K562 (cell line): ENCODE measurements around the gene TIGD7. TPM values are rescaled to one million over a fixed set of nuclear protein-coding genes. Genes with fewer than 3 reads are reported as not detected.

Experiments used
- ATF4 ChIP-seq: fragments of 450-650 bp; formaldehyde crosslinking; IDR thresholded peaks from 2 replicates; pipeline ENCODE4 v1.4.0; 2022; ENCODE audit warnings: mild to moderate bottlenecking, moderate library complexity
- CBX5 ChIP-seq: IDR thresholded peaks from 2 replicates; pipeline ENCODE4 v1.6.1; 2014; ENCODE audit warnings: low read depth, borderline replicate concordance
- ETS2 ChIP-seq: IDR thresholded peaks from 2 replicates; pipeline ENCODE4 v1.6.1; 2016; ENCODE audit warnings: borderline replicate concordance, missing genetic modification characterization, mild to moderate bottlenecking, moderate library complexity, missing compliant biosample characterization; ENCODE audit not compliant: poor library complexity, severe bottlenecking
- FOSL1 ChIP-seq: fragments of 200-800 bp; sonication (Bioruptor generic); conservative IDR thresholded peaks from 2 replicates; pipeline ENCODE4 v1.6.1; 2016; ENCODE audit warnings: missing genetic modification characterization, missing compliant biosample characterization
- JUN ChIP-seq, 2 experiments: sonication (generic) in 1 of 2; formaldehyde crosslinking in 1 of 2; IDR thresholded peaks; 2 replicates each; pipeline versions ENCODE4 v1.6.1 to v1.8.0; 2012 to 2022; ENCODE audit warnings: borderline replicate concordance in 2 of 2, mild to moderate bottlenecking in 2 of 2, improper control_type of control experiment in 1 of 2, low read depth in 1 of 2, low read length in 1 of 2, missing genetic modification reagents in 1 of 2
- PHF8 ChIP-seq: fragments of 200-600 bp; sonication (generic); IDR thresholded peaks from 2 replicates; pipeline ENCODE4 v1.6.1; 2012; ENCODE audit warnings: mixed run types, mild to moderate bottlenecking, inconsistent platforms, low read length, moderate library complexity, borderline replicate concordance
- PREB ChIP-seq: sonication (generic); formaldehyde crosslinking; IDR thresholded peaks from 2 replicates; pipeline ENCODE4 v1.8.1; 2023; ENCODE audit warnings: mild to moderate bottlenecking, missing genetic modification reagents
- SRSF7 ChIP-seq: fragments of 200-400 bp; formaldehyde crosslinking; optimal IDR thresholded peaks from 2 replicates; pipeline ENCODE3; 2017; ENCODE audit warnings: mild to moderate bottlenecking, low read depth, low read length
- TGIF2 ChIP-seq: sonication (generic); formaldehyde crosslinking; IDR thresholded peaks from 2 replicates; pipeline ENCODE4 v1.8.1; 2022; ENCODE audit warnings: mild to moderate bottlenecking, missing genetic modification reagents, moderate library complexity
- USF2 ChIP-seq: sonication (generic); formaldehyde crosslinking; IDR thresholded peaks from 2 replicates; pipeline ENCODE4 v1.5.0; 2020; ENCODE audit warnings: missing genetic modification reagents
- ZFP36 ChIP-seq: fragments of 150-350 bp; IDR thresholded peaks from 2 replicates; pipeline ENCODE4 v1.6.1; 2018; ENCODE audit warnings: low read length, low read depth; ENCODE audit not compliant: partially characterized antibody
- ZNF124 ChIP-seq: sonication (generic); formaldehyde crosslinking; IDR thresholded peaks from 2 replicates; pipeline ENCODE4 v1.8.1; 2022; ENCODE audit warnings: missing genetic modification reagents
- ZNF395 ChIP-seq: fragments of 200-800 bp; sonication (Bioruptor generic); IDR thresholded peaks from 2 replicates; pipeline ENCODE4 v1.6.1; 2017; ENCODE audit warnings: missing genetic modification characterization, missing compliant biosample characterization
- polyA plus RNA-seq, 8 experiments: library from polyadenylated mRNA; depleted of rRNA in 4 of 8; stranded (reverse) in 5 of 8; unstranded in 3 of 8; fragments of >200 nt; fragmentation: Nextera tagmentation in 2 of 8; fragmentation: Illumina TruSeq in 1 of 8; extraction: Ambion mirVana in 2 of 8; extraction: Trizol in 1 of 8; gene quantifications; 2 replicates each; pipeline versions ENCODE4 v1.2.1 to v1.2.3, GENCODE V29; 2011 to 2014; ENCODE audit warnings: inconsistent platforms in 1 of 8, missing spikeins in 1 of 8
- total RNA-seq, 7 experiments: library from RNA; depleted of rRNA in 6 of 7; stranded (reverse); fragments of >200 nt in 6 of 7; fragmentation: Illumina TruSeq in 2 of 7; extraction: Trizol in 2 of 7; gene quantifications; 2 replicates each; pipeline versions ENCODE4 v1.2.1 to v1.2.3, GENCODE V29; 2011 to 2021; ENCODE audit warnings: low replicate concordance in 1 of 7
- TF ChIP-seq, protein P1 (sequence below): fragments of 250-450 bp; sonication (Bioruptor Pico); IDR thresholded peaks from 2 replicates; pipeline ENCODE4 v1.4.0; 2020; ENCODE audit warnings: mild to moderate bottlenecking, moderate library complexity, borderline replicate concordance

Gene TIGD7
- total and polyA plus RNA-seq, 9 of the 15 experiments (the other 6 are each of a cell fraction or from before 2014, with no cell fraction given), result 0.84 to 10.7 (median 6.7) TPM

DNA sequence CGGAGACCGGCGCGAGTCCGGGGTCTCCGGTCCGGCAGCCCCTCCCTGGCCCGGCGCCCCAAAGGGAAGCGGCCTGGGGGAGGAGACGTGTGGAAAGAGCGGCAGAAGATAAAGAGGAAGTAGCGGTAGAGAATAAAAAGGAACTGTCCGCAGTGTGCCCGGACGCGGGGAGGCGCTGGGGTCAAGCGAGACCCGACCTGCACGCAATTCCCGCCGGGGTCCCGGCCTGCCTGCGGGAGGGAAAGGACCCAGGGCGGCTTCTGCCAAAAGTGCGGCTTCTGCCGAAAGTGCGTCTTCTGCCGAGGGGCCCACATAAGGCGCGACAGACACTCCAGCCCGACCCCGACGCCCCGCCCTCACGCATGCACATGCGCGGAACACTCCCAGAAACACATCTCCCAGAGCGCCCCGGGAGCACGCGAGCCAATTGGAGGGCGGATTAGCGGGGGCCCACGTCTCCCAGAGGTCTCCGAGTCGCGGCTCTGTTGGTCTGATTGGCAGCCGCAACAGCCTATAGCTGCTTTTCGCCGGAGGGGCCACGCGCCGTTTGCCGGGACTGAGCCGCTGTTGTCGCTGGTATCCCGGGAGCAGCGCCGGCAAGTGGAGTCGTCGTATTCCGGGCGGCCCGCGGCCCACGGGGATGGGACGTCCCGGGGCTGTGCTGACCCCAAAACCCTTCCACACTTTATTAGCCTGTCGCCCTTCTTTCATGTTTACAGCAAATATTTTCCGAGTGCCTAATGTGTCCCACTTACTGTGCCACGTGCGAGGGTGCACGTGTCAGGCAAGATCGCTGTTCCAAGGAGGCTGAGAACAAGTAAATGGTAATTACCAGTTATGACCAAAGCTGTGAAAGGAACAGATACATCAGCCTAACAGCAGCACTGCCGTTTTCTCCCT is 40.8 kb downstream of the TIGD7 start (continued):
- TF ChIP-seq SRSF7, result no peak
- TF ChIP-seq ZNF395, result peak; percentile 81; the same call in 1 of the 2 replicates
- peak; percentile 47 for TF ChIP-seq USF2
- TF ChIP-seq JUN (IDR thresholded peaks at IDR 0.05; ENCODE audit: borderline replicate concordance, low read depth, low read length), result no peak; the same call in 1 of the 2 replicates
- TF ChIP-seq JUN (CRISPR knock-in tag; IDR thresholded peaks at IDR 0.05; ENCODE audit: borderline replicate concordance), result 0 out of 2 replicates have a peak, but pooled peaks have one; percentile 47
- peak; percentile 57 for TF ChIP-seq TGIF2 (CRISPR knock-in tag)
- peak; percentile 88; the same call in 1 of the 2 replicates for TF ChIP-seq ZNF124 (CRISPR knock-in tag)
- TF ChIP-seq CBX5, result peak; percentile 47; the same call in 1 of the 2 replicates
- no peak for TF ChIP-seq ZFP36
- no peak; the same call in none of the 2 replicates for TF ChIP-seq FOSL1 (tag)
- TF ChIP-seq ETS2, result no peak
- no peak for TF ChIP-seq ATF4 (CRISPR knock-in tag)
- TF ChIP-seq PREB (CRISPR knock-in tag), result 0 out of 2 replicates have a peak, but pooled peaks have one; percentile 67
- TF ChIP-seq, protein P1, sequence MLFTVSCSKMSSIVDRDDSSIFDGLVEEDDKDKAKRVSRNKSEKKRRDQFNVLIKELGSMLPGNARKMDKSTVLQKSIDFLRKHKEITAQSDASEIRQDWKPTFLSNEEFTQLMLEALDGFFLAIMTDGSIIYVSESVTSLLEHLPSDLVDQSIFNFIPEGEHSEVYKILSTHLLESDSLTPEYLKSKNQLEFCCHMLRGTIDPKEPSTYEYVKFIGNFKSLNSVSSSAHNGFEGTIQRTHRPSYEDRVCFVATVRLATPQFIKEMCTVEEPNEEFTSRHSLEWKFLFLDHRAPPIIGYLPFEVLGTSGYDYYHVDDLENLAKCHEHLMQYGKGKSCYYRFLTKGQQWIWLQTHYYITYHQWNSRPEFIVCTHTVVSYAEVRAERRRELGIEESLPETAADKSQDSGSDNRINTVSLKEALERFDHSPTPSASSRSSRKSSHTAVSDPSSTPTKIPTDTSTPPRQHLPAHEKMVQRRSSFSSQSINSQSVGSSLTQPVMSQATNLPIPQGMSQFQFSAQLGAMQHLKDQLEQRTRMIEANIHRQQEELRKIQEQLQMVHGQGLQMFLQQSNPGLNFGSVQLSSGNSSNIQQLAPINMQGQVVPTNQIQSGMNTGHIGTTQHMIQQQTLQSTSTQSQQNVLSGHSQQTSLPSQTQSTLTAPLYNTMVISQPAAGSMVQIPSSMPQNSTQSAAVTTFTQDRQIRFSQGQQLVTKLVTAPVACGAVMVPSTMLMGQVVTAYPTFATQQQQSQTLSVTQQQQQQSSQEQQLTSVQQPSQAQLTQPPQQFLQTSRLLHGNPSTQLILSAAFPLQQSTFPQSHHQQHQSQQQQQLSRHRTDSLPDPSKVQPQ, result no peak
- peak; percentile 89; the same call in 1 of the 2 replicates for TF ChIP-seq PHF8
